Activated CD8-positive, alpha-beta memory T cell treated with anti-CD3 and anti-CD28 coated beads, Interleukin-2, amount 50 U/mL, for 24 hours (primary cell): ENCODE measurements around the gene SPI1.
A peak's percentile ranks its signal among the peaks of the same experiment; 100 is the strongest.

ENCODE experiments used
- DNase-seq: peaks from one replicate; pipeline ENCODE4 v3.0.0-alpha.2; 2020; ENCODE audit errors: extremely low read depth

Gene SPI1

DNA sequence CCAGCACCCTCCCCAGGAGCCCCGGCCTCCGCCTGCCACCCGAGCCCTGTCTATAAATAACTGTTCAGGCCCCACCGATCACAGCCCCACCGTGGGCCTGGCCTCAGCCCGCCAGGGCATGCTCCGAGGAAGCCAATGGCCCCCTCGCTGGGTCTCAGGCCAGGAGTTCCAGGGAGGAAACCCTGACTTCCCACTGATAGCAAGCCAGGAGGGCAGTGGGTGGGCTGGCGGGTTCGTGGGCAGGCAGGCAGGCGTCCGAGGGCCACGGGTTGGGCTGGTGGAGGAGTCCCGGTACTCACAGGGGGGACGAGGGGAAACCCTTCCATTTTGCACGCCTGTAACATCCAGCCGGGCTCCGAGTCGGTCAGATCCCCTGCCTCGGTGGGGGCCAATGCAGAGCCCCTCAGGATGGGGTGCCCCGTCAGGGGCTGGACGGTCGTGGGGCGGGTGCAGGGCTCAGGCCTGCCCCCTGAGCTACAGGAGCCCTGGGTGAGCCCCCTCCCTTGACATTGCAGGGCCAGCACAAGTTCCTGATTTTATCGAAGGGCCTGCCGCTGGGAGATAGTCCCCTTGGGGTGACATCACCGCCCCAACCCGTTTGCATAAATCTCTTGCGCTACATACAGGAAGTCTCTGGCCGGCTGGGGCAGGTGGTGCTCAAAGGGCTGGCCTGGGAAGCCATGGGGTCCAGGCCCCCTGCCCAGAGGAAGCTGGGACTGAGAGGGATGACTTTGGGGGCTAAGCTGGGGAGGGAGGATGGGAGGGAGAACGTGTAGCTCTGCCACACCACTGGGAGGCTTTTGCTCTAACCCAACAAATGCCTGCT is at the start of gene SPI1:
Gene SPI1, minus strand, starts transcription at position 538 of the 826 bp plus-strand sequence. Its CDS starts 194 bp downstream, at position 344.
- DNase-seq = no peak

DNA sequence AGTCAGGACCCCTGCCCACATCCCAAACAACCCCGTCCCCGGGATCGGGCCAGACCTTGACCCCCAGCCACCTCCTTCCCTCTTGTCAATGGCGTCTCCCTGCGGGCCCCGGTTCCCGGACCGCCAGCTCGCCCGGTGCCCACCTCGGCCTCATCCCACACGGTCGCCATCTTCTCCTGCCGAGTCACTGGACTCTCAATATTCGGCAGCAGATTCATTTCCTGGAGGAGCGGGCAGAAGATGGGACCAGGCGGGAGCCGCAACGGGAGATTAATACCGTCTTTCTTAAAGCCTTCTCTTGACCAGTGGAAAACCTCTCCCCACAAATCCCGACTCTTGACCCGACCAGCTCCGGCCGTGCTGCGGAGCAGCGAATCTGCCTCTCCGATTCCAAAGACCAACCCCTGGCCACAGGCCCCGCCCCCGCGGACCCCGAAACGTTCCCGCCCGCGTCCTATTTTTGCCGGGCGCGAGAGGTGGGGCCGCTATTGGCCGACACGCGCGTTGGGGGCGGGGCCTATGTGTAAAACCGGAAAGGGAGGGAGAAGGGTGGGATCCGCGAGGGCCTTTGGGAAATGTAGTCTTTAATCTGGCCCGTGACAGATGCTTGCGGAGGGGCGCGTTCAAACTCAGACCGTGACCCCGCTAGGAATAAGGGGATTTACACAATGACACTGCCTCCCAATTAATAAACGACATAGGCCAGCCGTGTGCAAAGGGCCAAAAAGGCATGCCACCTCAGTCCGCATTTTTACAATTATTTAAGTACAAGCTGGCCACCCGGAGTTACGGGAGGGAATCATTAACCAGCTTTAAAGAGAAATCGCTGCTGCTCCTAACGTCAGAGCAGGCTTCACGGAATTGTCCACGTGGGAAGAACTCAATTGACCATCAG is 48.0 kb upstream of the SPI1 start, which contains the start of gene PSMC3:
Gene PSMC3, minus strand, starts transcription at position 378 of the 895 bp plus-strand sequence. Its CDS starts 160 bp downstream, at position 218.
- DNase-seq = peak; percentile 97

DNA sequence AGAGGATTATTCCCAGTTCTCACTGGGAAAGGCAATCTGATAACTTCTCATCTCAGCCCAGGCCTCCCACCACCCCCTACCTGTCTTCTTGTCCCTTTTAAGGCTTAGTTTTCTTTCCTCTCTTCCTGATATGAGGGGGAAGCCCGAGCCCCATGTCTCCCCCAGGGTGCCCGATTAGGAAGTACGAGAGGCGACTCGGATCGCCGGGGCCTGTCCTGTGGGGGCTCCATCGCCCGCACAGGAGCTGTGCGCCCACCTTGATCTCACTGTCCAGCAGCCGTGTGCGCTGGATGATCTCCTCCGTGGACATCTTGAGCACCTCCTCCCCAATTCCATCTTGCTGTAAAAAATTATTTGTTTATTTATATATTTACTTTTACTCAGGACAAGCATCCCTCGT is 47.3 kb upstream of the SPI1 start:
- DNase-seq = no peak

DNA sequence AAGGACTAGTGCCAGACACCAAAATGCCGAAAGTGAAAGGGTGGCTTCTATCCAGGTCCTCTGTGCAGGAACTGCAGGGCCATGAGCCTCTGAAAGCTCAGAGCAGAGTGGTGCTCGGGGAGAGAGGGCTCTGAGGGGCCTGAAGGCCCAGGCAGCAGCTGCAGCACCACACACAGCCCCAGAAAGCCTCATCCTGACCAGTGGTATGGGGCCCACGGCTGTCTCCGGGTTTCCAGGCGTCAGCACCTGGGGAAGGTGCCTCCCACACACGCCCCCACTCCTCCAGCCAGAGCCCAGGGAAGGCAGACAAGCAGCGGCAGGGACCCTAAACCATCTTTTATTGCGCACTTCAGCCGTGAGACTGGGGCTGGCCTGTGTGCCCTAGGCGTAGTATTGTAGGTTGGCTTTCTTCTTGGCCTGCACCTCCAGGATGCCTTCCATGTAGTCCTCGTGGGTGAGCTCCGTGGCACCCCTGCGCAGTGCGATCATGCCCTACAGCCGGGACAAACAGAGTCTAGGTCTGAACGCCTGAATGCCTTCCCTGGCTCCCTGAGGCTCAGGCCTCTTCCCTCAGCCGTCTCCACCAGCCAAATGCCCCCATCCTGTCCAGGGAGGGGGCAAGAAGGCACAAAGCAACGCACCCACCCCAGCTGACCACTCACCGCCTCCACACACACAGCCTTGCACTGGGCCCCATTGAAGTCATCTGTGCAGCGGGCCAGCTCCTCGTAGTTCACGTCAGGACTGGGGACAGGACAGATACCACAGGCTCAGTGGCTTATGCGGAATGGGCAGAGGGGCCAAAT is 40.3 kb upstream of the SPI1 start:
- no peak for DNase-seq

GRCh38 chr11:47417712-47418111 is 39.4 kb upstream of the SPI1 start:
- DNase-seq = no peak

DNA sequence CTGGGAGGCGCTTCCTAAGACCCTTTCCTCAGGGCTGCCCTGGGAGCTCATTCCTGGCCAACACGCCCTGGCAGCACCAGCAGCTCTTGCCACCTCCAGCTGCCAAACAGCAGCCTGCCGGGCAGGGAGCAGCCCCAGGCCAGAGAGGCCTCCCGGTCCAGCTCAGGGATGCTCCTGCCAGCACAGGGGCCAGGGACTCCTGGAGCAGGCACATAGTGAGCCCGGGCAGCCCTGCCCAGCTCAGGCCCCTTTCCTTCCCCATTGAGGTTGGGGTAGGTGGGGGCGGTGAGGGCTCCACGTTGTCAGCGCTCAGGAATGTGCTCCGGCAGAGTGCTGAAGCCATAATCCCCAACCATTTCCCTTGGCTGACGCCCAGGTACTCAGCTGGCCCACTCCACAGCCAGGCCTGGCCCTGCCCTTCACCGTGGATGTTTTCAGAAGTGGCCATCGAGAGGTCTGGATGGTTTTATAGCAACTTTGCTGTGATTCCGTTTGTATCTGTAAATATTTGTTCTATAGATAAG is 37.7 kb upstream of the SPI1 start:
- DNase-seq = no peak

- no peak for DNase-seq
These were observed 36.9 kb upstream of the SPI1 start for GRCh38 chr11:47415091-47415854.

DNA sequence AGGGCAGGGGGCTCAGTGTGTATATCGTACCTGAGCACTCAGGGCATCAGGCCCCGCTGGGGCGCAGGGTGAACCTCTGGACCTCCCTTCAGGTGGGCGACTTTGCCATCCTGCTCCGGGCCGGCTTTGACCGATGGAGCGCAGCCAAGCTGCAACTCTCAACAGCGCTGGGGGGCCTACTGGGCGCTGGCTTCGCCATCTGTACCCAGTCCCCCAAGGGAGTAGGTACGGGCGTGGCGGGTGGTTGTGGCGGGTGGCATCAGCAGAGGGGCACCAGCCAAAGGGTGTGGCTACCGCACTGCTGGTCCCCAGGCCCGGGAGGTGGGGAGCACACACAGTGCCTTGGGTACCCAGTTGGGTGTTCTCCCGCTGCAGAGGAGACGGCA is 36.3 kb upstream of the SPI1 start:
- no peak for DNase-seq

- DNase-seq = no peak
These were observed 35.7 kb upstream of the SPI1 start for GRCh38 chr11:47413908-47414684.

GRCh38 chr11:47413351-47413750 is 35.0 kb upstream of the SPI1 start:
- no peak for DNase-seq

DNA sequence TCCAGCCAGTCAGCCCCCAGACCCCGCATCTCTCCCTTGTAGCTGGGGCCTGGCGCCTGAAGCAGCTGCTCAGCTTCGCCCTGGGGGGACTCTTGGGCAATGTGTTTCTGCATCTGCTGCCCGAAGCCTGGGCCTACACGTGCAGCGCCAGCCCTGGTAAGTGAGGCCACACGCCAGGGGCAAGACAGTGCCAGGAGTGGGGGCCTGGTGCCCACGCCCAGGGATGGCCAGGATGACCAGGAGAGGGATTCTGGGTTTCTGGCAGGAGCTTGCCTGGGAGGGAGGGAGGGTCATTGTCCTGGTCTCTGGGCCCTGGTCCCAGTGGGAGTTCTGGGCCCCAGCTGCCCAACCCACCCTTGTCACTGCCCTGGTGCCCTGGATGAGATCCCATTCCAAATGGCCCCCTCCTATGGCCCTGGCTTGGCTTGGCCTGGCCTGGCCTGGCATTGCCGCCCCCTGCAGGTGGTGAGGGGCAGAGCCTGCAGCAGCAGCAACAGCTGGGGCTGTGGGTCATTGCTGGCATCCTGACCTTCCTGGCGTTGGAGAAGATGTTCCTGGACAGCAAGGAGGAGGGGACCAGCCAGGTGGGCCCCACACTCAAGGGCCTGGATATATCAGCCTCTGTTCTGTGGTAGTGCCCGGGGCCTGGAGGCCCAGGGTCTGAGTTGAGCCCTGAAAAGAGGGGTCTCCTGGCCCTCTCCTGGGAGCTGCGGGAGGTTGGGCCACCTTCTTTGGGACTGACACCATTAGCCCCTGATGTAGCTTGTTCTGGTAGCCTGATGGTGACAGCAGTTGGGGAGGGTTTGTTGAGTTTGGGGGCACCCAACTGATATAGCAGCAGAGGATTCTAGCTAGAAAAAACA is 33.8 kb upstream of the SPI1 start:
- DNase-seq = no peak

DNA sequence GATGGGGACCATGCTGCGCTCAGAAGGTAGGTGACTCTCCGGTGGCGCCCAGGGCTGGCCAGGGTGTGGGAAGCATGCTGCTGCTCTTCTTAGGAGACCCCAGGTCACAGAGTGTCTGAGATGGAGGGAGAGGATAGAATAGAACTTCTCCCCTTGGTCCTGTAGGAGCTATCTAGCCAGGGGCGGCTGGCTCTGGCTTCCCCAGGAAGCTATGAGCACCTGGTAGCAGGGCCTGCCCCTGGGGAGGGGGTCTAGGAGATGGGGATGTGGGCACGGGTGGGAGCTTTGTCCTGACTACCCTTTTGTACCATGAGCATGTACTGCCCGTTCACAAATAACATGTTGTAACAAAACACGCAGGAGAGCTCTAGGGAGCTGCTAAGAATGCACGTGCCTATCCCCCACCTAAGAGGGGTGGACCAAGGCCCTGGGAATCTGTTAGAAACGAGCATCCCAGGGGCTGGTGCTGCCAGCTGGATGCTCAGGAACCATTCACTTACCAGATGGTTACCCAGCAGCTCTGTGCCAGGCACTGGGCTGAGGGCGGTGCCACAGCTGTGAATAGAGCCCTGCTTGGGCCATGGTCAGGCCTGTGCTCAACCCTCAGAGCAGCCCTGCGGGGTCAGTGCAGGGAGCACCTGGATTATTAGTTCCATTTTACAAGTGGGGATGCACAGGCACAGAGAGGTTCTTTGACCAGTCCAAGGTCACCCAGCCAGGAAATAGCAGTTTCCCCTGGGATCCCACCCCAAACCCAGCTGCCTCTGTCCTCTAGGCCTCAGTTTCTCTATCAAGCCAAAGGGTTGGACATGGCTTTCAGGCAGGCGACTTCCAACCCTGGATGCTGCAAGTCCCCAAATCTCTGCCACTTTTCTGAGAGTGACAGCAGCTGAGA is 32.3 kb upstream of the SPI1 start:
- no peak for DNase-seq

- DNase-seq = no peak
These were observed 31.4 kb upstream of the SPI1 start for GRCh38 chr11:47409440-47410369.

DNA sequence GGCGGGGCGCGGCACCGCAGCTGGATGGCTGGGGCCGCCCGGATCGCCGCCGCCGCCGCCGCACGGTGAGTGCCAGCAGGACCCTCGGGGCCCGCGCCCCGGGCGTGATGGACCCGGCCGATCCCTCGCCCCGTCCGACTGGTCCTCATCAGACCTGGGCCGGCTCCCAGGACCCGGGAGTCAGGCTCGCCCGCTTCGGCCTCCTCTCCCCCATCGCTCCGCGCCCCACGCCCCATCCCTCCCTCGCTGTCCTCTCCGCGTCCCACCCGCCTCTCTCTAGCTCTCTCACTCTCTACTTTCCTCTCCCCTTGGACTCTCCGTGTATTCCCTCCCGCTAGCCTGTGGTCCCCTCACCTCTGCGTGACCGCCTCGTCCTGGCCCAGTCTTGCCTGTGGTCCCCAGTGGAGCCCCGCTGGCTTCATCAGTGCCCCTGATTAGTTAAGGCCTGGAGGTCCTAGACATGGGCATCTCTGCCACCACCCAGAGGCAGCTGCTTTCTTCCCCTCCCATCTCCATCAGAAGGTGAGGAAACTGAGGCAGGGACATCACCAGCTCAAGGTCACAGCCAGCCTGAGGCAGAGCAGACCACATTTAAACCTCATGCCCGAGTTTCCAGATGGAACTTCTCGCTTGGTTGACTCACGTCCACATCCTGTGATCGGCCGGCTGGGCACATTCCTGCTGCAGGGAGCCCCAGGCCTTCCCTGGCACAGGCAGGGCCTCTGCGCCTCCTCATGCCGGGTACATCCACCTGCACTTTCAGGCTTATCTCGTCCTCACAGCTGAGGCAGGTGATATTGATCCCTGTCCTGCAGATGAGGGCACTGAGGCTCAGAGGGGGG is 30.5 kb upstream of the SPI1 start:
- DNase-seq = no peak

DNA sequence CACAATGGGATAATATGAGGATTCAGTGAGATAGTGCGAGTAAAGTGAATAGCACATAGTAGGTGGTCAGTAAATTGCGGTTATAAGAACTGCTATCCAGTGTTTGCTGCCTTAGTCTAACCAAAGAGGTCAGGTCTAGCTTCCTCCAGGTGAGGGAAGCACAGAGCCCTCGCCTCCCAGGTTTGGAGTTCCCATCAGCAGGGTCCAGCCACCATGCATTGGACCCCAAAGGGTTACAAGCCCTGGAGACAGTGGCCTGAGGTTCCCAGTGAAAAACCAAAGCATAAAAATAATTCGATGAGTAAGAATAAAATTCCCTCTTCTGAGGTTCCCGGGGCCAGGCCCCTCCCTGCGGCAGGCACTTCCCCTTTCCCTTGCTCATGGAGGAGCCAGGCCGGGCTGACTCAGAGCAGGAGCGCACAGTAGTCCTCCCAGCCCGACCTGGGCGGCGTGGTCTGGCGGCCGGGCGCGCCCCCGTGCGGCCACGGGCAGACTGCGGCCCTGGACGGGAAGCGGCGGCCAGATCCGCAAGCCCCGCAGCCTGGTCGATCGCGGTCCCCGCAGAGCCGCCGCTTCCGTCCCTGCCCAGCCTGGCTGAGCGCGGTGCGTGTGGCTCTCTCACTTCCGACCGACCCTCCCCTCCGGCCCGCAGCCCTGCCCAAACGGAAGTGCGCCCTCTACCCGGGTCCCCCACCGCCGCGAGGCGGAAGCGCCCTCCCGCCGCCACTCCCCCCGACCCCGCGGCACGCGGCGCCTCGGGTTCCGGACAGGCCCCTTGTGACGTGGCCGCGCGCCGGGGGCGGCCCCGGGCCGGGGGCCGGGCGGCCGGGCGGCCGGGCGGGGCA is 29.6 kb upstream of the SPI1 start, which contains the start of gene SLC39A13:
Gene SLC39A13, plus strand, starts transcription at position 845 of the 845 bp plus-strand sequence. CDS start 1,505 bp downstream, outside the sequence.
- DNase-seq = peak; percentile 74
